ENCODE measurements around the gene RNF207. TPM values are rescaled to one million over a fixed set of nuclear protein-coding genes. Genes with fewer than 3 reads are reported as not detected.

The RNF207 gene
- total and polyA plus RNA-seq, 4 donors, result 3.3 to 13.7 (median 5.8) TPM

- WGBS, result 5% methylated on average over 49 of the region's 49 CpGs
- DNase-seq (ENCODE audit: low spot score), result peak; percentile 69
- TF ChIP-seq FOXA1 (IDR thresholded peaks at IDR 0.05) (no peak), FOXA2 (IDR thresholded peaks at IDR 0.05) (no peak), HNF4G (IDR thresholded peaks at IDR 0.05) (no peak), YY1 (IDR thresholded peaks at IDR 0.05) (no peak), MAX (IDR thresholded peaks at IDR 0.05) (no peak), EGR1 (IDR thresholded peaks at IDR 0.05; ENCODE audit: low read depth in 2 of 2) (no peak), RXRA (IDR thresholded peaks at IDR 0.05) (no peak), HNF4A (conservative IDR thresholded peaks at IDR 0.05) (no peak), SP1 (IDR thresholded peaks at IDR 0.05) (no peak), CTCF (IDR thresholded peaks at IDR 0.05; ENCODE audit: low read depth, low read length, missing input control) (no peak), RAD21 (IDR thresholded peaks at IDR 0.05) (no peak), TAF1 (conservative IDR thresholded peaks at IDR 0.05) (no peak), REST (IDR thresholded peaks at IDR 0.05) (no peak), GABPA (IDR thresholded peaks at IDR 0.05 in 1 of 2, conservative IDR thresholded peaks at IDR 0.05 in 1 of 2) (no peak), ATF3 (IDR thresholded peaks at IDR 0.05) (no peak), ZBTB33 (IDR thresholded peaks at IDR 0.05) (no peak)
- H3K4me1 ChIP-seq (ENCODE audit: control insufficient read depth in 4 of 4, insufficient read depth in 4 of 4, low read length in 3 of 4), result peaks cover 0 to 33% (median 15%) of the 10 kb centered on the region in 4 donors
- H3K9ac ChIP-seq (ENCODE audit: low read depth in 1 of 2, low read length in 2 of 2), result no peak overlapping the region
- no peaks in the 10 kb centered on the region for H3K36me3 ChIP-seq (ENCODE audit: control insufficient read depth in 4 of 4, insufficient read depth in 3 of 4, low read depth in 1 of 4, low read length in 3 of 4)
- no peaks in the 10 kb centered on the region for H3K9me3 ChIP-seq (ENCODE audit: control insufficient read depth in 4 of 4, low read length in 3 of 4)
- H3K27me3 ChIP-seq (ENCODE audit: control insufficient read depth in 4 of 4, insufficient read depth in 4 of 4, low read length in 3 of 4), result peaks cover 5 to 19% (median 7%) of the 10 kb centered on the region in 4 donors
- H3K4me3 ChIP-seq (ENCODE audit: low read depth in 1 of 3, low read length in 3 of 3), result peak overlapping the region in 1 of 3 donors; percentile 10
- H3K27ac ChIP-seq (ENCODE audit: low read depth in 1 of 2, low read length in 2 of 2), result no peak overlapping the region
Observed at GRCh38 chr1:6245869-6246496, 40.1 kb downstream of the RNF207 start.
